OCI-M2 (cell line): ENCODE data around the gene MBD1.
"Not testable (repeated sequence)": the region's sequence is repeated elsewhere in the genome, so short reads cannot be mapped to it uniquely, and the experiment has no call there.

Experiments
- DNase-seq: peaks from one replicate; lab custom pipeline; 2025; ENCODE audit not compliant: unreplicated experiment; lab: John Stamatoyannopoulos, UW

The MBD1 gene

GRCh38 chr18:50293039-50293438, 11.7 kb upstream of the MBD1 start:
- no peak for DNase-seq

- no peak for DNase-seq
Measured at GRCh38 chr18:50289108-50289443, 7.8 kb upstream of the MBD1 start.

- not testable (repeated sequence) for DNase-seq
Measured at GRCh38 chr18:50288348-50289107, 7.2 kb upstream of the MBD1 start.

GRCh38 chr18:50287441-50288347, 6.4 kb upstream of the MBD1 start, which contains the start of gene CXXC1:
Gene CXXC1 (minus strand): TSS chr18:50287692. CDS start chr18:50287589, 103 bp downstream.
- DNase-seq = peak; percentile 92

GRCh38 chr18:50287028-50287440, 5.7 kb upstream of the MBD1 start:
- no peak for DNase-seq

- no peak for DNase-seq
Measured at GRCh38 chr18:50286391-50287027, 5.2 kb upstream of the MBD1 start.

- no peak for DNase-seq
Measured at GRCh38 chr18:50285631-50286321, 4.5 kb upstream of the MBD1 start.

GRCh38 chr18:50285071-50285470, 3.7 kb upstream of the MBD1 start:
- DNase-seq = no peak

GRCh38 chr18:50284255-50284885, 3.0 kb upstream of the MBD1 start:
- DNase-seq = no peak

GRCh38 chr18:50283469-50284209, 2.3 kb upstream of the MBD1 start:
- no peak for DNase-seq

GRCh38 chr18:50282521-50283335, 1.4 kb upstream of the MBD1 start:
- DNase-seq = no peak

GRCh38 chr18:50281972-50282520, 723 bp upstream of the MBD1 start:
- no peak for DNase-seq

GRCh38 chr18:50280707-50281294, 522 bp downstream of the MBD1 start:
- DNase-seq = no peak

- DNase-seq = no peak
Measured at GRCh38 chr18:50279752-50280151, 1.6 kb downstream of the MBD1 start.

GRCh38 chr18:50277942-50278341, 3.4 kb downstream of the MBD1 start:
- DNase-seq = no peak

- DNase-seq = no peak
Measured at GRCh38 chr18:50276452-50276851, 4.9 kb downstream of the MBD1 start.

GRCh38 chr18:50275503-50276036, 5.8 kb downstream of the MBD1 start:
- no peak for DNase-seq

GRCh38 chr18:50274941-50275340, 6.4 kb downstream of the MBD1 start:
- DNase-seq = no peak
